Calu3 (cell line): ENCODE measurements around the gene PRSS2. TPM values are rescaled to one million over a fixed set of nuclear protein-coding genes. Genes with fewer than 3 reads are reported as not detected.

ENCODE experiments used
- BruUV-seq: library from RNA; stranded (reverse); fragments of 400-500 nt; replicated peaks from 2 replicates; lab custom pipeline; 2021; lab: Mats Ljungman, UMichigan
- CTCF ChIA-PET: fragments of 300-600 bp; sonication (Branson Sonifier 250); formaldehyde crosslinking; loops from one replicate; lab custom pipeline; 2022; ENCODE audit warnings: antibody characterized with exemption; lab: Charles Lee
- DNase-seq: peaks from one replicate; pipeline ENCODE4 v3.0.0; 2022
- H3K27ac Mint-ChIP-seq: one replicate; pipeline ENCODE4 v1.8.0; 2022; ENCODE audit warnings: mixed read lengths; ENCODE audit not compliant: unreplicated experiment
- H3K27me3 Mint-ChIP-seq: one replicate; pipeline ENCODE4 v1.8.0; 2022; ENCODE audit warnings: mixed read lengths; ENCODE audit not compliant: unreplicated experiment
- H3K36me3 Mint-ChIP-seq: one replicate; pipeline ENCODE4 v1.8.0; 2022; ENCODE audit warnings: mild to moderate bottlenecking, moderate library complexity, mixed read lengths; ENCODE audit not compliant: insufficient read depth, unreplicated experiment
- H3K4me1 Mint-ChIP-seq: one replicate; pipeline ENCODE4 v1.8.0; 2022; ENCODE audit warnings: mild to moderate bottlenecking, low read depth, mixed read lengths; ENCODE audit not compliant: unreplicated experiment
- H3K4me3 Mint-ChIP-seq: one replicate; pipeline ENCODE4 v1.8.0; 2022; ENCODE audit warnings: mild to moderate bottlenecking, low read depth, moderate library complexity, mixed read lengths; ENCODE audit not compliant: unreplicated experiment
- H3K9me3 Mint-ChIP-seq: one replicate; pipeline ENCODE4 v1.8.0; 2022; ENCODE audit warnings: low read depth, mixed read lengths; ENCODE audit not compliant: unreplicated experiment
- CTCF ChIP-seq: fragments of 200-600 bp; IDR thresholded peaks from one replicate; pipeline ENCODE4 v1.8.0; 2022; ENCODE audit warnings: antibody characterized with exemption; ENCODE audit not compliant: unreplicated experiment
- intact Hi-C: fragments of 100-400 bp; cut with micrococcal nuclease; formaldehyde crosslinking; loops from one replicate; pipeline ENCODE4 v1.10.0; 2022; ENCODE audit not compliant: unreplicated experiment
- total RNA-seq: library from RNA; stranded (reverse); gene quantifications from 2 replicates; pipeline ENCODE4 v1.2.3, GENCODE V29; 2022

The PRSS2 gene
- total RNA-seq, 1 experiment from 2014 or later: 0.64 TPM

GRCh38 chr7:142813699-142814098 is 42.9 kb downstream of the PRSS2 start:
- BruUV-seq: no TSS peak
- TF ChIP-seq CTCF: no peak
- Mint-ChIP-seq H3K36me3 (peaks cover 6% of the 10 kb centered on the region), H3K27ac (no peak overlapping the region), H3K4me3 (no peak overlapping the region), H3K4me1 (peaks cover 28% of the 10 kb centered on the region), H3K9me3 (no peaks in the 10 kb centered on the region), H3K27me3 (peaks cover 66% of the 10 kb centered on the region)
- intact Hi-C loops: no loop called here
- CTCF ChIA-PET: interaction anchor here (1.0 to 2.8 kb wide), 4 partner anchors 30 to 402 kb away, joined by 3 to 10 read pairs (median 6); no protein-coding TSS in a partner anchor
- no peak for DNase-seq

DNA sequence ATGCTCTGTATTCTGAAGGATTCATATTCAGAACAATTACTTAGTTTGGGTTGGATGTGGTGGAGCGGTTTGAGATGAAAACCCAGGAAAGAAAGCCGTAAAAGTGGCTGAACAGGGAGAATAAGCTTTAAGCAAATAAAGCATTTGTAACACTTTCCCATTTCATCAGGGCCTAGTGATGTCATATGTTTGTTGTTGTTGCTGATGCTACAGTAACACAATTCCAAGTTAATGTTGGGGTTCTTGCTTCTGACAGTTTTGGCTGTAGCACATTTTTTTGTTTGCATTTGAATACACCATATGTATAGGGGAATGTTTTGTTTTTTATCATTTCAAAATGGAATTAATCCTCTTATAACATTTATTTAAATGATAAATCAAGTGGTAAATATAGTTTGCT is 43.7 kb downstream of the PRSS2 start:
- no TSS peak for BruUV-seq
- no peak overlapping the region for H3K27ac Mint-ChIP-seq
- peaks cover 73% of the 10 kb centered on the region for H3K27me3 Mint-ChIP-seq
- CTCF ChIA-PET: interaction anchor here (1.8 to 2.8 kb wide), 2 partner anchors 31 to 182 kb away, joined by 9 to 10 read pairs; no protein-coding TSS in a partner anchor
- H3K4me1 Mint-ChIP-seq: peaks cover 21% of the 10 kb centered on the region
- H3K9me3 Mint-ChIP-seq: no peaks in the 10 kb centered on the region
- H3K36me3 Mint-ChIP-seq: peaks cover under 1% of the 10 kb centered on the region
- no peak for TF ChIP-seq CTCF
- no peak for DNase-seq
- H3K4me3 Mint-ChIP-seq: no peak overlapping the region
- intact Hi-C loops: no loop called here

DNA sequence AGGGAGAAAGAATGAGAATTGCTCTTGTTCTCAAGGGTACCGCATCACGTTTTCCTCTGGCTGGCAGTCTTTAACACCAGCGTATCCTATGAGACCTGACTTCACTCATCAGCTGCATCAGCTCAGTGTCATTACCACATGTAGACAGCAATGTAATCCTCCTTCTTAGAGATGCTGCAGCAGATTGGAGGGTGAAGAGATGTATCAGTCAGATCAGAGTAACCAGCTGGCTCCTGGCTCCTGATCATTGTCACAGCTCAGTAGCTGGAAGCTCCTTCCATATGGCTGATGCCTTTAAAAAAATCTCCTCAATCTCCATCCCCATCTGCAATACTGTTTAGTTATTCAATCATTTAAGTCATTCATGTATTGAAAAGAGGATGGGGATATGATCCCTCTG is 44.4 kb downstream of the PRSS2 start:
- H3K36me3 Mint-ChIP-seq: no peaks in the 10 kb centered on the region
- DNase-seq: no peak
- CTCF ChIA-PET: interaction anchor here (2.8 kb wide), 1 partner anchor 183 kb away, joined by 10 read pairs; no protein-coding TSS in a partner anchor
- peaks cover 18% of the 10 kb centered on the region for H3K4me1 Mint-ChIP-seq
- BruUV-seq: no TSS peak
- H3K4me3 Mint-ChIP-seq: no peak overlapping the region
- no peaks in the 10 kb centered on the region for H3K9me3 Mint-ChIP-seq
- H3K27me3 Mint-ChIP-seq: peaks cover 80% of the 10 kb centered on the region
- TF ChIP-seq CTCF: no peak
- H3K27ac Mint-ChIP-seq: no peak overlapping the region
- intact Hi-C loops: no loop called here

- peaks cover 13% of the 10 kb centered on the region for H3K4me1 Mint-ChIP-seq
- no peaks in the 10 kb centered on the region for H3K36me3 Mint-ChIP-seq
- BruUV-seq: no TSS peak
- CTCF ChIA-PET: no interaction called here
- no peak overlapping the region for H3K27ac Mint-ChIP-seq
- DNase-seq: no peak
- no peaks in the 10 kb centered on the region for H3K9me3 Mint-ChIP-seq
- H3K27me3 Mint-ChIP-seq: peaks cover 88% of the 10 kb centered on the region
- no peak for TF ChIP-seq CTCF
- H3K4me3 Mint-ChIP-seq: no peak overlapping the region
- intact Hi-C loops: no loop called here
Observed at GRCh38 chr7:142817506-142817905, 46.7 kb downstream of the PRSS2 start.
